ENCODE measurements around the gene GLYATL1.

Gene GLYATL1

GRCh38 chr11:58939277-58939676, at the start of gene GLYATL1:
Gene GLYATL1 (plus strand): TSS chr11:58939488. CDS start chr11:58947088, 7,600 bp downstream.
- in situ Hi-C loops (cut with MboI; ENCODE audit: low sequenced_read_pairs), result no loop called here

- in situ Hi-C loops (cut with MboI; ENCODE audit: low sequenced_read_pairs), result no loop called here
Measured at GRCh38 chr11:58893899-58894298, 45.4 kb upstream of the GLYATL1 start.

- in situ Hi-C loops (cut with MboI; ENCODE audit: low sequenced_read_pairs), result no loop called here
Measured at GRCh38 chr11:58898106-58898505, 41.2 kb upstream of the GLYATL1 start.

- in situ Hi-C loops (cut with MboI; ENCODE audit: low sequenced_read_pairs), result no loop called here
Measured at GRCh38 chr11:58900479-58901420, 38.5 kb upstream of the GLYATL1 start.

GRCh38 chr11:58902881-58903280, 36.4 kb upstream of the GLYATL1 start:
- in situ Hi-C loops (cut with MboI; ENCODE audit: low sequenced_read_pairs), result no loop called here

- in situ Hi-C loops (cut with MboI; ENCODE audit: low sequenced_read_pairs), result no loop called here
Measured at GRCh38 chr11:58905011-58905720, 34.1 kb upstream of the GLYATL1 start.

- in situ Hi-C loops (cut with MboI; ENCODE audit: low sequenced_read_pairs), result no loop called here
Measured at GRCh38 chr11:58905721-58906547, 33.4 kb upstream of the GLYATL1 start.

- in situ Hi-C loops (cut with MboI; ENCODE audit: low sequenced_read_pairs), result no loop called here
Measured at GRCh38 chr11:58907780-58908179, 31.5 kb upstream of the GLYATL1 start.

GRCh38 chr11:58912124-58912523, 27.2 kb upstream of the GLYATL1 start:
- in situ Hi-C loops (cut with MboI; ENCODE audit: low sequenced_read_pairs), result no loop called here

- in situ Hi-C loops (cut with MboI; ENCODE audit: low sequenced_read_pairs), result no loop called here
Measured at GRCh38 chr11:58913685-58914084, 25.6 kb upstream of the GLYATL1 start.

GRCh38 chr11:58914821-58915543, 24.3 kb upstream of the GLYATL1 start:
- in situ Hi-C loops (cut with MboI; ENCODE audit: low sequenced_read_pairs), result no loop called here

GRCh38 chr11:58916637-58917036, 22.7 kb upstream of the GLYATL1 start:
- in situ Hi-C loops (cut with MboI; ENCODE audit: low sequenced_read_pairs), result no loop called here

GRCh38 chr11:58917159-58917783, 22.0 kb upstream of the GLYATL1 start:
- in situ Hi-C loops (cut with MboI; ENCODE audit: low sequenced_read_pairs), result no loop called here

- in situ Hi-C loops (cut with MboI; ENCODE audit: low sequenced_read_pairs), result no loop called here
Measured at GRCh38 chr11:58919561-58919960, 19.7 kb upstream of the GLYATL1 start.

- in situ Hi-C loops (cut with MboI; ENCODE audit: low sequenced_read_pairs), result no loop called here
Measured at GRCh38 chr11:58919980-58920379, 19.3 kb upstream of the GLYATL1 start.

GRCh38 chr11:58921778-58922390, 17.4 kb upstream of the GLYATL1 start:
- in situ Hi-C loops (cut with MboI; ENCODE audit: low sequenced_read_pairs), result no loop called here

GRCh38 chr11:58922479-58922878, 16.8 kb upstream of the GLYATL1 start:
- in situ Hi-C loops (cut with MboI; ENCODE audit: low sequenced_read_pairs), result no loop called here

- in situ Hi-C loops (cut with MboI; ENCODE audit: low sequenced_read_pairs), result no loop called here
Measured at GRCh38 chr11:58923300-58923788, 15.9 kb upstream of the GLYATL1 start.

- in situ Hi-C loops (cut with MboI; ENCODE audit: low sequenced_read_pairs), result no loop called here
Measured at GRCh38 chr11:58924230-58924629, 15.1 kb upstream of the GLYATL1 start.

Measured in hTERT RPE-1 (cell line).